Measurements from ENCODE around the gene TOR1B. TPM values are rescaled to one million over a fixed set of nuclear protein-coding genes. Genes with fewer than 3 reads are reported as not detected.

Gene TOR1B
- total RNA-seq, 2 donors from 2014 or later, result 15.2 to 16.9 TPM

DNA sequence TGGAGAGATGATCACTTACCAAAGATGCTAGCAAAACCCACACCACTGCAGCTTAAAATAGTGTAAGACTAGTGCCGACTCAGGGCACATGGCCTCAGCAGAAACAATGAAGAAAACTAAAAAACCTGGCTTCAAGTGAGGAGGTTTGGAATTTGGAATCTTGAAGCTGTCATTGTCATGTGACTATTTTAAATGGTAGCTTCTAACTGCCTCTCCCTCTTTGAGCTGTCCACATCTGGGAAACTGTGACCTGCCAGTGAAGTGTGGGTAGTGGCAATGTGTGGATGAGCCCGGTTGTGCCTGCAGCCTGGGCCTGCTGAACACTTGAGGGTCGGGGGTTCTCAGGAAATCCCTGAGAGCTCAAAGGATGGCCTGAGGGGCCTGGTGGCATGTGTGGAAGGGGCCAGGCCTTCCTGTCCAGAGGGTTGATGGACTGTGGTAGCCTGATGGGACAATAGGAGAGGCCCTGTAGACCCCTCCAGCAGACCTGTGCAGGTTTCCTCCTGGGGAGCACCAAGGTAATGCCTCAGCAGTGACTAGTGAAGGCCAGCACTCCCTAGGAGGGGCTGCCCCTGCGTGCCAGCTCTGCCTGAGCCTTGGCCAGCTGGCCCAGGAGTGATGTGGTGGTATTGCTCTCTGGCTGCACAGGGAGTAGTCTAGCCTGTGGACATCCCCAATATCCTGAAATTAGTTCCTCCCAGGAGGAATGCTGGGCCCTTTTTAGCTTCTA lies 45.9 kb downstream of the TOR1B start:
- Mint-ChIP-seq H3K27ac (no peak overlapping the region), H3K9me3 (no peaks in the 10 kb centered on the region), H3K36me3 (ENCODE audit: low read depth) (peaks cover 20% of the 10 kb centered on the region), H3K27me3 (ENCODE audit: insufficient read depth) (no peaks in the 10 kb centered on the region), H3K4me1 (no peaks in the 10 kb centered on the region), H3K4me3 (no peak overlapping the region)
- Histone ChIP-seq H3K27me3 (ENCODE audit: control insufficient read depth, insufficient read depth, low read length, poor library complexity, severe bottlenecking) (no peaks in the 10 kb centered on the region), H3K4me1 (ENCODE audit: control insufficient read depth, insufficient read depth, low read length) (no peaks in the 10 kb centered on the region), H3K9ac (ENCODE audit: extremely low read depth, low read length, poor library complexity, severe bottlenecking) (no peak overlapping the region), H3K9me3 (ENCODE audit: control insufficient read depth, low read length) (no peaks in the 10 kb centered on the region), H3K27ac (ENCODE audit: low read depth, low read length) (no peak overlapping the region), H3K36me3 (ENCODE audit: control insufficient read depth, insufficient read depth, low read length) (peaks cover 23% of the 10 kb centered on the region), H3K4me3 (ENCODE audit: low read length) (no peak overlapping the region)
- DNase-seq, result no peak
- WGBS, 2 experiments (ENCODE audit: insufficient coverage in 1 of 2, insufficient read length in 1 of 2), result 85 to 88% methylated on average over 1 to 4 of the region's 4 CpGs
- TF ChIP-seq, protein P1, sequence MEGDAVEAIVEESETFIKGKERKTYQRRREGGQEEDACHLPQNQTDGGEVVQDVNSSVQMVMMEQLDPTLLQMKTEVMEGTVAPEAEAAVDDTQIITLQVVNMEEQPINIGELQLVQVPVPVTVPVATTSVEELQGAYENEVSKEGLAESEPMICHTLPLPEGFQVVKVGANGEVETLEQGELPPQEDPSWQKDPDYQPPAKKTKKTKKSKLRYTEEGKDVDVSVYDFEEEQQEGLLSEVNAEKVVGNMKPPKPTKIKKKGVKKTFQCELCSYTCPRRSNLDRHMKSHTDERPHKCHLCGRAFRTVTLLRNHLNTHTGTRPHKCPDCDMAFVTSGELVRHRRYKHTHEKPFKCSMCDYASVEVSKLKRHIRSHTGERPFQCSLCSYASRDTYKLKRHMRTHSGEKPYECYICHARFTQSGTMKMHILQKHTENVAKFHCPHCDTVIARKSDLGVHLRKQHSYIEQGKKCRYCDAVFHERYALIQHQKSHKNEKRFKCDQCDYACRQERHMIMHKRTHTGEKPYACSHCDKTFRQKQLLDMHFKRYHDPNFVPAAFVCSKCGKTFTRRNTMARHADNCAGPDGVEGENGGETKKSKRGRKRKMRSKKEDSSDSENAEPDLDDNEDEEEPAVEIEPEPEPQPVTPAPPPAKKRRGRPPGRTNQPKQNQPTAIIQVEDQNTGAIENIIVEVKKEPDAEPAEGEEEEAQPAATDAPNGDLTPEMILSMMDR (conservative IDR thresholded peaks at IDR 0.05), result no peak

DNA sequence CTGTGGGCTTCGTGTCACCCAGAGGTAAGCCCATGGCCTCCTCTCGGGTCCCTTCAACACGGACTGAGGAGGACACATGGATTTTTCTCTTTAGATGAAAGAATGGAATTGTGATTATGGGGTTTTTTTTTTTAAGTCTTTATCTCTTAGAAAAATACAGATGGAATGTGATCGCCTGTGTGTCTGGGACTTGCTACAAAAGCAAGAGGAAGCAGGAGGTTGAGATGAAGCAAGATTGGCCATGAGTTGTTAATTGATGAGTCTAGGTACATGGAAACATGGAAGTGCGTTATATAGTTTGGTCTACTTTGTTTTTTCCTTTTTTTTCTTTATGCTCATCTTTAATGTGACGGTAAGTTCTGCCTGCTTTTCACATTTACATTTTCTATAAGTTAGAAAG lies 46.9 kb downstream of the TOR1B start:
- Mint-ChIP-seq H3K27ac (no peak overlapping the region), H3K27me3 (ENCODE audit: insufficient read depth) (no peaks in the 10 kb centered on the region), H3K4me1 (no peaks in the 10 kb centered on the region), H3K4me3 (no peak overlapping the region), H3K36me3 (ENCODE audit: low read depth) (peaks cover 29% of the 10 kb centered on the region), H3K9me3 (no peaks in the 10 kb centered on the region)
- no peaks in the 10 kb centered on the region for H3K27me3 ChIP-seq (ENCODE audit: control insufficient read depth, insufficient read depth, low read length, poor library complexity, severe bottlenecking)
- H3K27ac ChIP-seq (ENCODE audit: low read depth, low read length), result no peak overlapping the region
- no peak overlapping the region for H3K4me3 ChIP-seq (ENCODE audit: low read length)
- DNase-seq, result no peak
- WGBS, 2 experiments (ENCODE audit: insufficient coverage in 1 of 2, insufficient read length in 1 of 2), result 96 to 97% methylated on average over 4 to 6 of the region's 6 CpGs
- H3K4me1 ChIP-seq (ENCODE audit: control insufficient read depth, insufficient read depth, low read length), result no peaks in the 10 kb centered on the region
- peaks cover 31% of the 10 kb centered on the region for H3K36me3 ChIP-seq (ENCODE audit: control insufficient read depth, insufficient read depth, low read length)
- TF ChIP-seq, protein P1 (conservative IDR thresholded peaks at IDR 0.05), result no peak
- H3K9me3 ChIP-seq (ENCODE audit: control insufficient read depth, low read length), result no peaks in the 10 kb centered on the region
- no peak overlapping the region for H3K9ac ChIP-seq (ENCODE audit: extremely low read depth, low read length, poor library complexity, severe bottlenecking)

DNA sequence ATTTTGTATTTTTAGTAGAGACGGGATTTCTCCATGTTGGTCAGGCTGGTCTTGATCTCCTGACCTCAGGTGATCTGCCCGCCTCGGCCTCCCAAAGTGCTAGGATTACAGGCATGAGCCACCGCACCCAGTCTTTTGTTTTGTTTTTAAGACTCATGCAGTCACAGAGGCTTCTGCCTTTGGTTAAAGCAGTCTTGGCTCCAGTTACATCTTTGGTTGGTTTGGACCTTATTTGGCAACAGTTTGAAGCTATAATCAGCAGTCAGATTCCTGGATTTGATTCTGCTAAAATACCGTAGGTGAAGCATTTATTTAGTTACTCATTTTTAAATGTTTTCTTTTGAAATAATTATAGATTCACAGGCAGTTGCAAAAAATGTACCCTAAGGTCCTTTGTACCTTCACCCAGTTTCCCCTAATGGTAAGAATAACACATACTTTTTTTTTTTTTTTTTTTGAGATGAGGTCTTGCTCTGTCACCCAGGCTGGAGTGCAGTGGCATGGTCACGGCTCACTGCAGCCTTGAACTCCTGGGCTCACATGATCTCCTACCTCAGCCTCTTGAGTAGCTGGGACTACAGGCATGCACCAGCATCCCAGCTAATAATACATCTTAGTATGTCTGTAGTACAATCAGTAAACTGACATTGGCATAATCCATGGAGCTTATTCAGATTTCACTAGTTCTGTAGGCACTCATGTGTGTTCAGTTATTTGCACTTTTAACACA lies 48.0 kb downstream of the TOR1B start:
- WGBS, 2 experiments (ENCODE audit: insufficient coverage in 1 of 2, insufficient read length in 1 of 2), result 92 to 96% methylated on average over 4 to 6 of the region's 6 CpGs
- Mint-ChIP-seq H3K4me1 (no peaks in the 10 kb centered on the region), H3K27ac (no peak overlapping the region), H3K36me3 (ENCODE audit: low read depth) (peaks cover 38% of the 10 kb centered on the region), H3K4me3 (no peak overlapping the region), H3K27me3 (ENCODE audit: insufficient read depth) (no peaks in the 10 kb centered on the region), H3K9me3 (no peaks in the 10 kb centered on the region)
- no peak overlapping the region for H3K4me3 ChIP-seq (ENCODE audit: low read length)
- no peaks in the 10 kb centered on the region for H3K27me3 ChIP-seq (ENCODE audit: control insufficient read depth, insufficient read depth, low read length, poor library complexity, severe bottlenecking)
- no peaks in the 10 kb centered on the region for H3K9me3 ChIP-seq (ENCODE audit: control insufficient read depth, low read length)
- H3K4me1 ChIP-seq (ENCODE audit: control insufficient read depth, insufficient read depth, low read length), result no peaks in the 10 kb centered on the region
- no peak overlapping the region for H3K9ac ChIP-seq (ENCODE audit: extremely low read depth, low read length, poor library complexity, severe bottlenecking)
- TF ChIP-seq, protein P1 (conservative IDR thresholded peaks at IDR 0.05), result no peak
- no peak overlapping the region for H3K27ac ChIP-seq (ENCODE audit: low read depth, low read length)
- H3K36me3 ChIP-seq (ENCODE audit: control insufficient read depth, insufficient read depth, low read length), result peaks cover 34% of the 10 kb centered on the region
- no peak for DNase-seq

Measured in endodermal cell (in vitro differentiated cells).